ENCODE measurements around the gene CCNE1.
"Not testable (repeated sequence)": the region's sequence is repeated elsewhere in the genome, so short reads cannot be mapped to it uniquely, and the experiment has no call there.

CCNE1 gene

DNA sequence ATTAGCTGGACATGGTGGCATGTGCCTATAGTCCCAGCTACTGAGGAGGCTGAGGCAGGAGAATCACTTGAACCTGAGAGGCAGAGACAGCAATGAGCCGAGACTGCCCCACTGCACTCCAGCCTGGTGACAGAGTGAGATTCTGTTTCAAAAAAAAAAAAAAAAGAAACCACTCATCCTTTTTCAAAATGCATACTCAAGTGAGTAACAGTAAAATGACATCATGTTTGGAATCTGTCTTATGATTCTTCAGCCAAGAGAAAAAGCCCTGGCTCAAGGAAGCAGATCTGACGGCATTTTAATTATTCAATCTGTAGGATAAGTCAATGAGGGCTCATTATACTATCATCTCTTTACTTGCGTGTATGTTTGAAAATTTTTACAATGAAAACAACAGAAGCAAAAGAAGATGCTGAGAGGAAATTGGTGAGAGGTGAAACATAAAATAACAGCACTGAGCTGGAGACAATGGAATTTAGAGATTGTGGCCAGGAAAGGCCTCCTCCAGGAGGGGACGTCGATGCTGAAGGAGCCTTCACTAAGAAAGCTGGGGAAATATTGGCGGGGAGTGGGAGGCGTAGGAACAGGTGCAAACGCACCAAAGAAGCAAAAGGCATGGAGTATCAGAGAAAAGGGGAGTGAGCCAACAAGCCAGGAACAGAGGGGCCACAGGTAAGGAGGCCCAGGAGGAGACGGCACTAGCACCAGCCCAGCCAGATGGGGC is 12.9 kb upstream of the CCNE1 start:
- Histone ChIP-seq H3K27ac (no peak overlapping the region), H4K20me1 (no peaks in the 10 kb centered on the region), H3K9ac (no peak overlapping the region), H3K4me3 (no peak overlapping the region), H3K9me3 (replicated peaks in 1 of 11) (no peaks in the 10 kb centered on the region), H3K4me2 (no peak overlapping the region), H3K4me1 (peaks cover 0 to under 1% (median 0%) of the 10 kb centered on the region in 10 experiments; a peak in 4 of 20 replicates), H3K27me3 (no peaks in the 10 kb centered on the region), H3K36me3 (no peaks in the 10 kb centered on the region)
- TF ChIP-seq Cebpa-rat (IDR thresholded peaks at IDR 0.05): no peak

DNA sequence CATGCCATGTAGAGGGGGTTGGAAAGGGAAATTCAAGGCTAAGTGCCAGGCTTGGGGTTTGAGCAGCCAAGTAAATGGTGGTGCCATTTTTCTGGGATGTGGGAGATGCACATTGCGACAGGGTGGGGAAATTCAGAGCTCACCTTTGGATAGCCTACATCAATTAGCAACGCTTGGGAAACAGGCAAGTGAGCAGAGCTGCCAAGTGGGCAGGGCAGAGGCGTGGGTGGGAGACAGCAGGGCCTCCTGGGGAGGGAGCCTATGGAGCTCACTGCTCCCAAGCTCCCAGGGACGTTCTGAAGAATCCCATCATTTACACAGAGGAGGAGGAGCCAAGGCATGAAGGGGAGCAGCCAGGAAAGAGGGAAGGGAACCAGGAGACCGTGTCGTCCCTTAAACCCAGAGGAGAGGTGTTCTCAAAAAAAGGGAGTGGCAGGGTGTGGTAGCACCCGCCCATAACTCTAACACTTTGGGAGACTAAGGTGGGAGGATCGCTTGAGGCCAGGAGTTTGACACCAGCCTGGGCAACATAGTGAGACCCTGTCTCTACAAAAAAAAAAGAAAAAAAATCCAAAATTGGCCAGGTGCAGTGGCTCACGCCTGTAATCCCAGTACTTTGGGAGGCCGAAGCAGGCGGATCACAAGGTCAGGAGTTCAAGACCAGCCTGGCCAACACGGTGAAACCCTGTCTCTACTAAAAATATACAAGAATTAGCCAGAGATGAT is 11.5 kb upstream of the CCNE1 start:
- Histone ChIP-seq H3K4me2 (no peak overlapping the region), H3K27ac (no peak overlapping the region), H4K20me1 (no peaks in the 10 kb centered on the region), H3K9ac (no peak overlapping the region), H3K36me3 (no peaks in the 10 kb centered on the region), H3K4me1 (peaks cover 0 to 12% (median 8%) of the 10 kb centered on the region in 10 experiments; a peak in 10 of 20 replicates), H3K27me3 (no peaks in the 10 kb centered on the region), H3K9me3 (replicated peaks in 1 of 11) (no peaks in the 10 kb centered on the region), H3K4me3 (no peak overlapping the region)
- TF ChIP-seq Cebpa-rat (IDR thresholded peaks at IDR 0.05): no peak

DNA sequence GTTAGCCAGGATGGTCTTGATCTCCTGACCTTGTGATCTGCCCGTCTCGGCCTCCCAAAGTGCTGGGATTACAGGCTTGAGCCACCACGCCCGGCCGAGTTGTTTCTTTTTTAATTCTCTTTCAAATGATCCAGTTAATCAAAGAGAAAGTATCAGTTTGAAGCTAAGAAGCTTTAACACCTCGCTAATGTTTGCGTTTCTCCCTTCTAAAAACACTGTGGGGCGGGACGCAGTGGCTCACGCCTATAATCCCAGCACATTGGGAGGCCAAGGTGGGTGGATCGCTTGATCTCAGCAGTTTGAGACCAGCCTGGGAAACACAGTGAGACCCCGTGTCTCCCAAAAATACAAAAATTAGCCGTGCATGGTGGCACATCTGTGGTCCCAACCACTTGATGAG is 7.8 kb upstream of the CCNE1 start:
- H3K9ac ChIP-seq: peak overlapping the region in 1 of 11 experiments; percentile 29; a peak in 1 of 22 replicates
- not testable (repeated sequence) for H3K36me3 ChIP-seq; H3K9me3 ChIP-seq (replicated peaks in 1 of 11); H4K20me1 ChIP-seq; H3K27ac ChIP-seq; H3K27me3 ChIP-seq; H3K4me3 ChIP-seq
- H3K4me2 ChIP-seq: peak overlapping the region in 5 of 11 experiments; percentile 6 to 34 (median 28); a peak in 6 of 22 replicates
- peaks cover 0 to 12% (median 8%) of the 10 kb centered on the region in 10 experiments; a peak in 10 of 20 replicates for H3K4me1 ChIP-seq

DNA sequence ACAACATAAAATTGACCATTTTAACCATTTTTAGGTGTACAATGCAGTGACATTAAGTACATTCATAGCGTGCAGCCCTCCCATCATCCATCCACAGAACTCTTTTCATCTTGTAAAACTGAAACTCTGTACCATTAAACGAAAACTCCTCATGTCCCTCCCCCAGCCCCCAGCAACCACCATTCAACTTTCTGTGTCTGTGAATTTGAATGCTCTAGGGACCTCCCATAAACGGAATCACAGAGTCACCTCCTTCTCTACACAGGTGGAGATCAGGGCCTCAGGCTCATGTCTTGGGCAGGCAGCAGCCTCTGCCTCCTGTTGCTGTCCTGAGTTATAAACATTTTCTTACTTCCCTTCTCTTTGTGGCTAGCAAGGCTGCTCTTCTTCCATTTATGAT is 7.3 kb upstream of the CCNE1 start:
- Histone ChIP-seq H3K36me3 (no peaks in the 10 kb centered on the region), H3K9ac (peak overlapping the region in 2 of 11 experiments; percentile 25 to 29; a peak in 1 of 22 replicates), H3K4me1 (peaks cover 0 to 12% (median 8%) of the 10 kb centered on the region in 10 experiments; a peak in 10 of 20 replicates), H3K4me2 (peak overlapping the region in 6 of 11 experiments; percentile 6 to 34 (median 22); a peak in 8 of 22 replicates), H4K20me1 (no peaks in the 10 kb centered on the region), H3K27me3 (no peaks in the 10 kb centered on the region), H3K4me3 (no peak overlapping the region), H3K27ac (peak overlapping the region in 1 of 11 experiments; percentile 23; a peak in 1 of 22 replicates), H3K9me3 (replicated peaks in 1 of 11) (no peaks in the 10 kb centered on the region)
- TF ChIP-seq Cebpa-rat (IDR thresholded peaks at IDR 0.05): no peak

DNA sequence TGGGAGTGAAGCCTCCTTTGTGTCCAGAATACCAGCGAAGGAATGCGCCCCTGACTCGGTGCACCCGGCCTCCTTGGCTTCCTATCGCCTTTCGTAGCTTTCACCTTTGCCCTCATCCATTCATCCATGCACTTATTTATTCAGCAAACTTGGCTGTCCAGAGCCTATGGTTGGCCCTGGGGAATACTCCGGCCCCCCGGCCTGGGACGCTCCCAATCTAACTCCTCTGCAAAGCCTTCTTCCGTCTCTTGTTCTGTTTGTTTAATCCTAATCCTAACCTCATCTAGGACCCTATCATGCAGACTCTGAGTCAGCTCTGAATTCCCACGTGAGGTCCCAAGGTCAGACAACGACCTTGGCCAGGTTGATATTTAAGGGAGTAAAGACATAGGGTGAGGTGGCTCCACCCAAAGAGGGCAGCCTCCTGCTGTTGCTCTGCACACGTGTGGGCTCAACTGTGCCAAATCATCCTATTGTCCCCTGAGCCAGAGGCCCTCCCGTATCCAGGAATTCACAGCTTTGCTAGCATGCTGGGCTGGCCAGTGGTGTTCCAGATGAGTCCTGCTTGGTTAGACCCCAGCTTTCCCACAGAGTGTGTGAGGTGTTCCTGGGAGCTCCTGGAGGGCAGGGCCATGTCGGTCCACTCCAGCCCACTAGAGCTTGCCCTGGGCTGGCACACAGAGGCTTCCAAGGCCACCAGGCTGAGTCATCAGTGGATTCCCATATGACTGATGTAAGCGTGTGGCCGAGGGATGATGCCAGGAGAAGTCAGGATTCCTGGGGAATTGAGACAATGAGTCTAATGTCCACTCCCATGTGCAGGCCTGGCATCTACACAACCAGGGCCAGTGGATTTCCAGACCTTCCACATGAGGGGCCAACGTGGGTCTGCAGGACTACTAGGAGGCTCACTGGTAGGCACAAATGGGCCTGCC is 6.5 kb upstream of the CCNE1 start:
- H4K20me1 ChIP-seq: no peaks in the 10 kb centered on the region
- H3K4me1 ChIP-seq: peaks cover 0 to 12% (median 10%) of the 10 kb centered on the region in 10 experiments; a peak in 14 of 20 replicates
- H3K4me2 ChIP-seq: peak overlapping the region in 5 of 11 experiments; percentile 6 to 34 (median 28); a peak in 6 of 22 replicates
- no peaks in the 10 kb centered on the region for H3K36me3 ChIP-seq
- no peaks in the 10 kb centered on the region for H3K9me3 ChIP-seq (replicated peaks in 1 of 11)
- no peak overlapping the region for H3K9ac ChIP-seq
- no peak for TF ChIP-seq Cebpa-rat (IDR thresholded peaks at IDR 0.05)
- no peak overlapping the region for H3K4me3 ChIP-seq
- H3K27ac ChIP-seq: peak overlapping the region in 1 of 11 experiments; percentile 23; a peak in 2 of 22 replicates
- no peaks in the 10 kb centered on the region for H3K27me3 ChIP-seq

DNA sequence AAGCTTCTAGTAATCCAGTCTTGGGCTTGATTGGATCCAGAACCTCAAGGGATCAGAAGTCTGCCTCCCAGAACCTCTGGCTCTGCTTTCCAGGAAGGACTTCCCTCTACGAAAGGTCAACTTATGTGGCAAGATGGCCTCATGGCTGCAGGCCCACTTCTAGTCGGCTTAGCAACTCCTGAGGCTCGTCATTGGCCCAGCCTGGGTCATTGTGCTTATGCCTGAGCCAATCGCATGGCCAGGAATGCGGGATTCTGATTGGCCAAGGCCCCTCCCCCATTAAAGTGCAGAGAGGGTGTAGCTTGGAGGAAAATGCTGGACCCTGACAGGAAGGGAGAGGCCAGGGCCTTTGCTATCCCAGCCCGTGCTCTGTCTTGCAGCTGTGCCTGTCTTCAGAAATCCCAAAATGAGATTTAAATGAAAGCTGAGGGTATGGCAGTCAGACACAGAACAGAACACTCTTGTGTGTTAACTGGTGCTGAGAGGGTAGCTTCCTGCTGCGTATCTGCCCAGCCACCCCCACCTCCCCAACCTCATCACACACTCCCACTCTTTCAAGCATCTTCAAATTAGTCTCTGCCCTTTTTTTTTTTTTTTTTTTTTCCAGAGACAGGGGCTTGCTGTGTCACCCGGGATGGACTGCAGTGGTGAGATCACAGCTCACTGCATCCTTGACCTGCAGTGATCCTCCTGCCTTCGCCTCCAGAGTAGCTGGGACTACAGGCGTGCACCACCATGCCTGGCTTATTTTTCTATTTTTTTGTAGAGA is 5.5 kb upstream of the CCNE1 start:
- H3K4me2 ChIP-seq: no peak overlapping the region
- H3K27ac ChIP-seq: no peak overlapping the region
- no peak overlapping the region for H3K9ac ChIP-seq
- no peaks in the 10 kb centered on the region for H4K20me1 ChIP-seq
- no peaks in the 10 kb centered on the region for H3K27me3 ChIP-seq
- no peaks in the 10 kb centered on the region for H3K36me3 ChIP-seq
- H3K9me3 ChIP-seq (replicated peaks in 1 of 11): no peaks in the 10 kb centered on the region
- peaks cover 8 to 20% (median 17%) of the 10 kb centered on the region in 10 experiments; a peak in 18 of 20 replicates for H3K4me1 ChIP-seq
- no peak overlapping the region for H3K4me3 ChIP-seq
- TF ChIP-seq Cebpa-rat (IDR thresholded peaks at IDR 0.05): no peak

DNA sequence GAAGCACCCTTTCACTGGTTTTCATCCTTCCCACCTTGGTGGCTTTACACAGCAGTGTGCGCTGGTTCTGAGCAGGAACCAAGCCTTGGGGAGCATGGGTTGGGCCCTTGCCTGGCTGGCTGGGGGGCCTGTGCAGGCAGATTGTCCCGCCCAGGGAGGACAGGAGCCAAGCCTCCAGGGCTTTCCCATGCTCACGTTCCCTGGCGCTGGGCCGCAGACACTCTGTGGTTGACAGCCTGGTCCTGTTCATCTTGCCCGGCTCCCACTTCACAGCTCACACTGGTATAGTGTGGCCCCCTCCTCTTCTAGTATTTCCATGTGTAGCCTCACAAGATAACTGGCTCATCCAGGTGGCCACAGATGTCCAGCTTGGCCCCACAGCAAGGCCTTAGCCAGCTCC is 4.6 kb upstream of the CCNE1 start:
- Histone ChIP-seq H3K4me2 (no peak overlapping the region), H3K4me3 (no peak overlapping the region), H3K9me3 (replicated peaks in 1 of 11) (no peaks in the 10 kb centered on the region), H3K27ac (no peak overlapping the region), H3K36me3 (no peaks in the 10 kb centered on the region), H4K20me1 (no peaks in the 10 kb centered on the region), H3K9ac (no peak overlapping the region), H3K4me1 (peaks cover 8 to 20% (median 17%) of the 10 kb centered on the region in 10 experiments; a peak in 18 of 20 replicates), H3K27me3 (no peaks in the 10 kb centered on the region)
- TF ChIP-seq Cebpa-rat (IDR thresholded peaks at IDR 0.05): no peak

DNA sequence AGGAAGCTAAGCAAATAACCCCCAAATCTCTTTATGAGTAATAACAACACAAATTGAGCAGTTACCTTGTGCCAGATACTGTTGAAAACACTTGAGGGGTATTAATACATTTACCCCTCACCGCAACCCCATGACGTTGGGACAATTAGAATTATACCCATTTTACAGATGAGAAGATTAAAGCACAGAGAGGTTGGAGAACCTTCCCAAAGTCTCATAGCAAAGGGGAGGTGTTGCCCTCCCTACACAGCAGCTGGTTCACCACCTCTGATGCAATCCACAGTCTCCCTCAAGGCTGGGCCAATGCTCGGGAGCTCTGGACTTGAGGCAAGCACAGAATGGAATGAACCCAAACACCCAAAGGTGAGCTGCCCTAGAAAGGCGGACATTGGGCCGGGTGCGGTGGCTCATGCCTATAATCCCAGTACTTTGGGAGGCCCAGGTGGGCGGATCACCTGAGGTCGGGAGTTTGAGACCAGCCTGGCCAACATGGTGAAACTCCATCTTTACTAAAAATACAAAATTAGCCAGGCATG is 3.9 kb upstream of the CCNE1 start:
- no peak for TF ChIP-seq Cebpa-rat (IDR thresholded peaks at IDR 0.05)
- no peak overlapping the region for H3K4me2 ChIP-seq
- H3K27ac ChIP-seq: no peak overlapping the region
- H3K9ac ChIP-seq: no peak overlapping the region
- H3K4me1 ChIP-seq: peaks cover 11 to 26% (median 23%) of the 10 kb centered on the region in 10 experiments; a peak in 19 of 20 replicates
- peaks cover 0 to 2% (median 0%) of the 10 kb centered on the region in 11 experiments; a peak in 1 of 22 replicates for H3K36me3 ChIP-seq
- H4K20me1 ChIP-seq: 0 out of 22 replicates have a peak, but pooled peaks cover 0 to under 1% (median 0%) of the 10 kb centered on the region in 11 experiments
- no peaks in the 10 kb centered on the region for H3K9me3 ChIP-seq (replicated peaks in 1 of 11)
- H3K4me3 ChIP-seq: no peak overlapping the region
- H3K27me3 ChIP-seq: no peaks in the 10 kb centered on the region

Data from BLaER1 treated with 17β-estradiol and CSF1 and Interleukin-3, amounts not matched to agents 10 nM and 100 nM (cell line).